Globus pallidus (tissue), 1 donor: Measurements from ENCODE around the gene PIK3IP1.
"Not testable (repeated sequence)": the region's sequence is repeated elsewhere in the genome, so short reads cannot be mapped to it uniquely, and the experiment has no call there.

Experiments used
- DNase-seq: peaks from one replicate; pipeline ENCODE4 v3.0.0-alpha.2; 2015; ENCODE audit warnings: low spot score

The PIK3IP1 gene, protein sequence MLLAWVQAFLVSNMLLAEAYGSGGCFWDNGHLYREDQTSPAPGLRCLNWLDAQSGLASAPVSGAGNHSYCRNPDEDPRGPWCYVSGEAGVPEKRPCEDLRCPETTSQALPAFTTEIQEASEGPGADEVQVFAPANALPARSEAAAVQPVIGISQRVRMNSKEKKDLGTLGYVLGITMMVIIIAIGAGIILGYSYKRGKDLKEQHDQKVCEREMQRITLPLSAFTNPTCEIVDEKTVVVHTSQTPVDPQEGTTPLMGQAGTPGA

DNA sequence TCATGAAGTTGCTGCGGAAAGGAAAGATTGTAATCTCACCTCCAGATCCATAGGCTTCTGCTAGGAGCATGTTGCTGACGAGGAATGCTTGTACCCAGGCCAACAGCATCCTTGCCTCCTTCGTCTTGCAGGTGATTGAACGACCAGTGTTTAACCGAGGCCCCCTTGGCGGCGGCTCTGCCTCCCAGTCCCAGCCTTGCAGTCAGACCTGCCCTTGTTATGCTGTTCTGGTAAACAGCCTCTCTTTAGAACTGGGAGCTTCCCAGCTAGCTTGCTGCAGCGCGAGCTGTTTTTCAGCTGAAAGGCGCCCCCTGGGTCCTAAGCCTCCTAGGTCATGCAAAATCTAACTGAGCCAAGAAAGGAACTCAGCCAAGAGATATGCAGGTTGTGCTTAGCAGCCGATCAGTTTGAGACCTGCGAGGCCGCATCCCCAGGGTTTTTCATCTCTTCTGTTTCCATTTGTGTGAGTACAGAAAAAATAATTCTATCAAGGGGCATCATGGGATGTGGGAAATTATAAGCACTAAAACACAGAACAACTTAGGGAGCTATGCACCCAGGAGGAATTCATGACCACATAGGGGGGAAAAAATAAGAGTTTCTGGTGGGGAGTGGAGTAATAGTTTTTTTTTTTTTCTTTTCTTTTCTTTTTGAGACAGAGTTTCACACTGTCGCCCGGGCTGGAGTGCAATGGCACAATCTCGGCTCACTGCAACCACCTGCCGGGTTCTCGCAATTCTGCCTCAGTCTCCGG is at the start of gene PIK3IP1:
PIK3IP1 (minus strand) TSS at position 253 of the 754 bp plus-strand sequence; CDS start at position 109, 144 bp downstream.
- DNase-seq = peak; percentile 97

DNA sequence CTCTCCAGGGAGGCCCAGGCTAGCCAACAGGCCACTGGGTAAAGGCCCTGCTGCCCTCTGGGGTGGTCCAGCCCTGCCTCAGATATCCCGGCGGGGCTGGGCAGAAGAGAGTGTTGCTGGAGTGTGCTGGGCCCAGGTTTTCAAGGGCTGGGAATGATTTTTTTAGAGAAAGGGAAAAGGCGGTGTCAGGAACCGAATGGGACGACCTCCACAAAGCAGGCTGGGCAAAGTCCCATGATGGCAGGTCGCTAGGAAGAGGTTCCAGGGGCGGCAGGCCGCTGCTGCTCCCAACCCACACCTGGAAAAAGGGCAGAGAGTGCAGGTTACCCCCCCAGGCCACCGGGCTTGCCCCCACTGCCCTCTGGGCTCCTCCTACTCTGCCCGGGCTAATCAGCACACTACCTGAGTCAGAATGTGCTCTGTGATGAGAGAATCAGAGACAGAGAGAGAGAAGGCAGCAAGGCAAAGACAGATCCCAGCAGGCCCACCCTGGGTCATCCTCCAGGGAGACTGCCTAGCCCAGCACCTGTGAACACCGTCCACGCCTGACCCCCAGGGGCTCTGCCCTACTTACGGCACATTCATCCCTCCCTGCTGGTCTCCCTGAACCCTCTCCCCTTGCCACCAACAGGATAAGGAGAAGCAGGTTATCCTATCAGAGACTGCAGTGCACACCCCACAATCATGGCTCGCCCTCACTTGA is 49.2 kb upstream of the PIK3IP1 start:
- no peak for DNase-seq

DNA sequence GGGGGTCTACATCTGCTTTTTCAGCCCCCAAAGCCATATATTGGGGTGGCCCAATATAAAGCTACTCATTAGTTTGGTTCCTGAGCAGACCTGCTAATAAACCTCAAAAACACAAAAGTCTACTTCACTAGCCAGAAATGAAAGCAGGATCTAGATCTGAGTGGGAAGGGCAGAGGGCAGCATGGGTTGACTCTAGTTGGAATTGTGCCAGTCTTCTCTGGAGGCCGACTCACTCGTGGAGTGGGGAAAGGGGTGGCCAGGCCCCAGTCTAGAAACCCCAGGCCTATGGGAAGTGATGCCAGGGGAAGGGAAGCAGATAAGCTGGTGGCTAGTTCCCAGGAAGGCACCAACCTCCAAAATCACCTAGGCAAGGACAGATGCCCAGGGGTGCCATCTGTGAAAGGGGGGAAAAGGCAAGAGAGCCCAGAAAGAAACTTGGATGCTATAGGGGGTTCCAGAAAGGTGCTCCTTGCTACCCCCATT is 48.5 kb upstream of the PIK3IP1 start:
- DNase-seq = no peak

DNA sequence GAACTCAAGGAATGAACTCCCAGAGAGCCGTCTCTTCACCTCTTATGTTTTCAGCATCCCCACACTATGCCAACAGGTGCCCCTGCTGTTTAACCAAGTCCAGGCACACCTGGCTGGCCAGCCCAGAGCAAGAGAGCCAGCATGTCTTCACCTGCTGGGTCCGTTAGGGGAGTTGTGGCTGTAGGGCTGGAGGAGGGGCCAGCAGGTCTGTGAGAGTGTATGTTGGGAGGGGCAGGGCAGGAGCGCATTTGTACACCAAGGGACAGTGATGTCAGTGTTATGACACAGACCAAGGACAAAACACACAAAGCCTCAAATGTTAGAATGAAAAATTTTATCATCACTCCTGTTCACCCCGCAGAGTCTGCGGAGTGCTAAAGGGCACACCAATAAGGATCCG is 48.1 kb upstream of the PIK3IP1 start:
- DNase-seq = no peak

DNA sequence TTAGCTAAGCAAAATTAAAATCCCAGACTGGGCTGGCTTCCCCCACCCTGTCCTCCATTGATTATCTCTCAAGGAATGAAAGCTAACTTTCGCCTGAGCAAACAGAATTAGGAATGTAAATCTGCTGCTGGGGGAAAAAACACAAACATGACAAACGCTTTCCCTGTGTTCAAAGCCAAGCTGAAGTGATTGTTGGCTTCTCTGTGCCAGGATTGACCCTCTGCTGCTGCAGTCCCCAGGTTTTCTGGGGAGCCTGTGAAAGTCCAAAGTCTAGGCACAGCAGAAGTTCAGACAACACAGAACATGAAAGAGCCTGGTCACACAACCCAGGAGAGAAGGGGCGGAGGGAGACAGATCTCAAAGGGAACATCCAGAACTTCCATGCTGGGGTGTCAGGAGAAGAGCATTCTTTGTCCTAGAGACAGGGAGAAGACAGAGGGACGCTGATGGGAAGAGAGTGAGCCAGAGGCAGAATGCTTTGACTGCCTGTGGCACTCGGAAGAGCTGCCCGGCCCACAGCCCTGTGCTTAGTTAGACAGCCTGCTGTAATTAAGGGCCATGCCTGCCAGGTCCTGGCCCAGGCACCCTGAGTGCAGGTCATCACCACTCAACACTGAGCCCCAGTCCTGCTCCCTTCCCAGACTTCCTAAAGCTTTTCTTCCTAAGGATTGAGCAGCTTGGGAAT is 47.0 kb upstream of the PIK3IP1 start:
- DNase-seq = no peak

DNA sequence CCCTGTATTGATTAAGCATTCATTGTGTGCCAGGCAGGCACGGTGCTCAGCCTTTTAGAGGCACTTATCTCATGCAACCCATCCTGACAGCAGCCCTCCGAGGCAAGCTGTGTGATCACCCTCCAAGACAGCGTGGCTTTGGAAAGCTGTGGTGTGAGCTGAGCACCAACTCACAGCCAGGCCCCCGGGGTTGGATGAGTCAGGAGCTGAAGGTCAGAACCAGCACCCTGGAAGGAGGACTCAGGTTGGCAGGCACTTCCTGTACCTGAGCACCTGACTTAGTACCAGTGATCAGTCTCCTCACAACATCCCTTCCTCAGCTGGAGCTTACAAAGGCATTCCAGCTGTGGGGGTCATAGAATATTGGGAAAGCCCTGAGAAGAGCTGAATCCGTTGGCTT is 44.9 kb upstream of the PIK3IP1 start:
- no peak for DNase-seq

DNA sequence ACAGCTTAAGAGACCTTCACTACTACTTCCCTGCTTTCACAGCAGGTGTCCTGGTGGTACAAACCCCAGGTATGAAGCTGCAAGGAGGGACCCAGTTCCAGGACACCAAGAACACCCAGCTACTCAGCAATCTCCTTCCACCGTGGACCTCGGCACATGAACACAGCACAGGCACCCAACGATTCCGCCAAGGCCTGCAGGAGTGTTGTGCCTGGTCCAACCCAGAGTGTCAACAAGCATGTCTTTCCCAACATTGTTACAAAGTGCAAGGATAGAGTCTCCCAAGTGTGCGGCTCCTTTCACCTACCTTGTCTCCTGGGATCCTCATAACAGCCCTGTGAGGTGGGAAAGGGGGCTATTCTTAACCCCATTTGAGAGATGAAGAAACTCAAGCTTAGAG is 42.0 kb upstream of the PIK3IP1 start:
- no peak for DNase-seq

DNA sequence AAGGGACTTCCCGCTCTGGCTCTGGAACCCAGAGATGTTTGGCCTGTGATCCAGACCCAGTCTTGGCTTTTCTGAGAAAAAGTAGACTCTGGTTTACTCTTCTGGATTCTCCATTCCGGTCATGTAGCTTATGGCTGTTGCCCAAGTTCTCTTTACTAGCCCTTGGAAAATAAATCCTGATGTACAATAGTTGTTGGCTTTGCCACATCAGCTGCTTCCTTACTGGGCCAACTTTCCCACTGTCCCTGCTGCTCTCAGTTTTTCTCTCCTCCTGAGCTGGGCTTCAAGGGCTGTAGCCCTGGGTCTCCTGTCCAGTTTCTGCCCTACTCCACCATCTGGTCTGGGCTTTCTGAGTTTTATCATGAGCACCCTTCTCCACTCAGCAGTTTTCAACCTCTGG is 41.4 kb upstream of the PIK3IP1 start:
- DNase-seq = peak; percentile 61

DNA sequence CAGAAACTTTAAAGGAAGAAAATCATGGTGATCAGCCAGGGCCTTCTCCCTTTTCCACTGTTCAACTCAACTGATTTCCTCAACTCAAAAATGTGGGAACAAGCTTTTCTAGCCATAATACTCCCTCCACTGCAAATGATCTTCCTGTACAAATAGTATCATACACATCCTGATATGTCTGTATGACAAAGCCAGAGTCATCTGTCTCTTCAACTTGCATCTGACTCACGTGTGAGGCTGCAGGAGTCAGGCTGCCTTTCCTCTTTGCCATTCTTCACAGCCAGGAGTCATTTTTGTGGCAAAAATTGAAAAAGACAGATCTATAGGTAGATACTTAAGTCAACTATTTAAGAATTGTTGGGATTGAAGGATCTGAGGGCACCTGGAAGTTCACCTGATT is 40.6 kb upstream of the PIK3IP1 start:
- DNase-seq = no peak

DNA sequence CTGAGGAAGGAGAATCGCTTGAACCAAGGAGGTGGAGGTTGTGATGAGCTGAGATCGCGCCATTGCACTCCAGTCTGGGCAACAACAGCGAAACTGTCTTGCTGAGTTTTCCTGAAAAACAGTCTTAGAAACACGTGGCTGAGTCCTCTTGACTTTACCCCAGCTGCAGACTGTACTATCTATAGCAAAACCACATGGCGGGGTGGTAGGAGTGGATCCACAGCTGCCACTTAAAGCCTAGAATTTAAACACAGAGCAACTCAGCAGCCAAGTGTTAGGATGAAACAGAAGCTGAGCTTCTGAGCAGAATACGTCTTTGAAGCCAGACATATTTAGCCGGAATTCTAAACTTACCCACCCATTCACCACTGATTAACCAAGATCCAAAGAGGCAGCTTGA is 39.7 kb upstream of the PIK3IP1 start:
- DNase-seq = no peak

DNA sequence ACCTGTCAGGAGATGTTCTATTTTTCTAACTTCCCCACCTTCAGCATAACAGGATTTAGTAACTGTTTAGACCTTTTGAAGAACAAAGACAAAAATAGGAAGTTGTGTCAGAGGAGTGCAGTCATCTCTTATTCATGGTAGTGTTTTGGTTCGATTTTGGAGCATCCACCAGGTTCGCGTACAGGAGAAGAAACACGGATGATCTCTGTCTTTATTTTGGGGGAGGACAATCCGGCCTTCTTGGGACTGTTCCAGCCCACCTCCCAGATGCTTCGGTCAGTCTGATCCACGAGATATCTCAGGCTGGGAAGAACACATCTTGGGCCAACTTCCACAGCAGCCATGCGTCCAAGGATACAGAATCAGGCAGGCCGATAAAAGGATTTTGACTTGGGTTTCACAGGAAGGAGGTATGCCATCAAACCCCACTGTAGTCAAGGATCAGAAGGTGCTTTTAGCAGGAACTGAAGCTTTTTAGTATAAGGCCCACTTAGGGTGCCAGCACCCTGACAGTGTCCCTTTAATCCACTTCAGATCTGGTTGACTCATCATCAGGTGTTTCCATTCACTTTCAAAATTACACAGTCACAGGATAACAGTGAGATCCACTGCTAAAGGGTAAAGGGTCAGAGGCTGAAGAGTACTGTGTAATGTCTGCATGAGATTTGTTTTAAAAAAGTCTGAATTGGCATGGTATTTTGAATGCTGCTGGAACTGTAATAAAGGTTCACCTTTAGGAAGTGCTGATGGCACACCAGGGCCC is 37.3 kb upstream of the PIK3IP1 start:
- DNase-seq = no peak

DNA sequence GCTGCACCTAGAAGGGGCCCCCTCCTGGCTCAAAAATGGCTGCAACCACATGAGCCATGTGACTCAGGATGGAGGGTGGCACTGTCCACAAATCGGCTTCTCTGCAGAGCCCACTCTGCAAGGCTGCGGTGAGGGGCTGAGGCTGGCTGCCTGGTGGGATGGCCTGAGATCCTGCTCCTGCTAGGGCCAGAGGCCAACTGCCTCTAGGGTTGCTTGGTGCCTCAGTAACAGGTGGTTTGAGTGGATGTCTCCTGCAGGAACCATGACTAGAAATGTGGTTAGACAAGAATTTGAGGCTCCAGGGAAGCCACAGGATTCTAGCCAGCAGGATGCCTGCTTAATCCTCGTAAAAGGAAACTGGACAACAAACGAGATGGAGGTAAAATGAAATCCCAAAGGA is 36.7 kb upstream of the PIK3IP1 start:
- no peak for DNase-seq

DNA sequence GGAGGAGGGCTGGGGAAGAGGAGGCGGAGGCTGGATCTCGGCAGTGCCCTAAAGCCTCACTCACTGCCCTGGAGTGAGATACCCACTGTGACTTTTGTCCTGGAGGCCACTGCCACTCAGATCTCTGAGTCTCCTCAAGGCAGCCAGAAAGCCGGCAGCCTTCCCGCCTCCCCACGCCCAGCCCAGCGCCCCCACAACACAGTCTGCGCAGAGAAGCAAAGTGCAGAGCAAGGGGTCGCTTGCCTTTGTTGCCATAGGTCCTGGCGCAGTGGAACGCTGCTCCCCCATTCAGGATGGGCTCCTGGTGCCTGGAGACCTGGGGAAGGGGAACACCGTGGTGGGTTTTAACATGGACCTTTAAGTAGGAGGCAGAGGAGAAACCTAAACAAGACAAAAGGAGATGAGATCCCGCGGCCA is 36.3 kb upstream of the PIK3IP1 start:
- DNase-seq = no peak

DNA sequence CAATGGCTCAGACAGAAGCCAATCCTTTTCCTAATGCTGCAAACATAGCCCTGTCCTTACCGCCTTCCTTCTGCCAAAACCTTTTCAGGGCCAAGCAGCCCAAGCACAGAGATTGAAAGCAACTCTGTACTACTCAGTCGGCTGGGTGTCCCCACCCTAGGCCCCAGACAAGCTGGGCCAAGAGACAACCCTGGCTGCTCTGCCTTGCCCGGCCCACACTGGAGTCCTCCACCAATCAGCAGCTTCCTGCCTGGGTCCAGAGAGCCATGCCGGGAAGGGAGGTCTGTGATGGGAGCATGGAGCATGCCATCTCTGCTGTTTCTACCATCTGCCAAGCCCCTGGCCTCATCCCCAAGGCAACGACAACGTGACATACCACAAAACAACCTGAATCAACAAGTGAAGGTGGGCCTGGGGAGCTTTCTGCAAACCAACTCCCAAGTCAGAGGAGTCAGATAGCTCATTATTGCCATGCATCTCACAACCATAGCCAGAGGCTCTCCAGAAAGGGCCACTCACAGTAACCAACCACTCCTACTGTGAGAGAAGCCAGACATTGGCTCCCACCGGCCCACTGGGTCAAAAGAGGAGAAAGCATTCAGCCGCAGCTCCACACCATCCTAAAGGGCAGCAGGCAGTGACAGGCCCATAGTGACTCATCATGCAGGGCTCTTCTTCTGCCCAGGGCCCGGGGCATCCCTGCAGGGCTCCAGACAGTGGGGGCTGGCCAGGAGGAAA is 35.7 kb upstream of the PIK3IP1 start:
- no peak for DNase-seq

DNA sequence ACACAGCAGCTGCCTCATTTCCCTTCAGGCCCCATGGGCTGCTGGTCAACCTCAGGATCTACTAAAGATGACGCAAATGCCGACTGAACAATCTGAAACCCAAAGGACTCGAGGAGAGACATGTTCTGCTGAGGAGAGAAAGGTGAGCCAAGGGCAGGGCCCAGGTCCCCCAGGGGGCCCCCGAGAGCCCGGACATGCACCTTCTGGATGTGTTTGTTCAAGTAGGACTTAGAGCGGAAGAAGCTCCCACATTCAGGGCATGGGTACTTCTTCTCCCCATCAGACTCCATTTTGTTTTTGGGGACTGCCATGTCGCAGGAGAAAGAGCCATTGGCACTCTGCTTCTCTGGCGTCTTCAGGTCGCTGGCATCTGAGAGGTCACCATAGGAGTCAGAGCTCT is 34.6 kb upstream of the PIK3IP1 start:
- DNase-seq = no peak

DNA sequence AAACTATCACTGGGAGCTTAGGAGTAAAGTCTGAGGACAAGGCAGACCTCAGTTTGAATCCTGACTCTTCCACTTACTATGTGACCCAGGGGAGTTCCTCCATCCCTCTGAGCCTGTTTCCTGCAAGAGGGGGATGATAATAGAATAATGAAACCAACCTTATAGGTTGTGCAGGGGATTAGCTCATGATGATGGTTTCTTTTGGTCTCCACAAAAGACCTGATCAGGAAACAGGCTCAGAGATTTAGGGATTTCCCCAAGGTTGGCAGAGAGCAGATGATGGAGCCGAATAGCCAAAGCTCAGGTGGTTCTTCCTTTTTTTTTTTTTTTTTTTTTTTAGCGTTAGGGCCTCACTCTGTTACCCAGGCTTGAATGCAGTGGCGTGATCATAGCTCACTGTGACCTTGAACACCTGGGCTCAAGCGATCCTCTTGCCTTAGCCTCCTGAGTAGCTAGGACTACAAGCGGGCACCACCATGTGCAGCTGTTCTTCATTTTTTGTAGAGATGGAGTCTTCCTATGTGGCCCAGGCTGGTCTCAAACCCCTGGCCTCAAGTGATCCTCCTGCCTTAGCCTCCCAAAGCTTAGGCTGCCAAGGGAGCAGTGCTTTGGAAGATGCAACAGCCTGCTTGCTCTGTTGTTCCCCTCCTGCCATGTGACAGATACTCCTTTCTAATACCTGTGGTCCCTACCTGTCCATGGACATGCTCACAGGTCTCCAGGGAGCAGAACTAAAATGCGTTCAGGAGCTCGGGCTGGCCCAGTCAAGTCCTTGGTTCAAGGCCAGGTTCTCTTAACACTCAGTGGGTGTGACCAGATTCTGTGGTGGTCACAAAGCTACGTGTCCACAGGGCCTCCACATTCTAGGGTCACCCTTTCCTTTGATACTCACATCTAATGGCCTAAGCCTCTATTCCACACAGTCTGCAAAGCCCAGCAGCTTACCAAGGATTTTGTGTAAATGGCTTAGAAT is 31.6 kb upstream of the PIK3IP1 start:
- no peak for DNase-seq

DNA sequence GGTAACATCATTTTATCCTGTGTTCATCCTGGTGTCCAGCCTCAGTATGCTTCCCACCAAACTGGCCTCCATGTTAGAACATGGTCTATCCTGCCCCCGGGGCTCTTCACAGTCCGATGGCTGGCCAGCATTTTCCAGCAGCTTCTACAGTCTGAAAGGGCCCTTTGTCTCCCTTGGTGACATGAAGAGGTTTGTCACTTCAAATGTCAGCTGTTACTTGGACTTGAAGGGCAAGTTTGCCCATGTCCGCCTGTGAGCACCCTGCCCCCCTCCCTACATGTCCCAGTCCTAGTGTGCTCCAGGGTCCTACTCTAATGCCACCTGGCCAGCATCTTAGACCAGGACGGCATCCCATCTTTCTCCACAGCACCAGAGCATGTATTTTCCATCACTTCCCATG is 29.1 kb upstream of the PIK3IP1 start:
- peak; percentile 66 for DNase-seq

DNA sequence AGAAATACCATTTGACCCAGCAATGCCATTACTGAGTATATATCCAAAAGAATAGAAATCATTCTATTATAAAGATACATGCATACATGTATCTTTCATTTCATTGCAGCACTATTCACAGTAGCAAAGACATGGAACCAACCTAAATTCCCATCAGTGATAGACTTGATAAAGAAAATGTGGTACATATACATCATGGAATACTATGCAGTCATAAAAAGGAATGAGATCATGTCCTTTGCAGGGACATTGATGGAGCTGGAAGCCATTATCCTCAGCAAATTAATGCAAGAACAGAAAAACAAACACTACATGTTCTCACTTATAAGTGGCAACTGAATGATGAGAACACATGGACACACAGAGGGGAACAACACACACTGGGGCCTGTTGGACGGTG is 21.9 kb upstream of the PIK3IP1 start:
- not testable (repeated sequence) for DNase-seq

DNA sequence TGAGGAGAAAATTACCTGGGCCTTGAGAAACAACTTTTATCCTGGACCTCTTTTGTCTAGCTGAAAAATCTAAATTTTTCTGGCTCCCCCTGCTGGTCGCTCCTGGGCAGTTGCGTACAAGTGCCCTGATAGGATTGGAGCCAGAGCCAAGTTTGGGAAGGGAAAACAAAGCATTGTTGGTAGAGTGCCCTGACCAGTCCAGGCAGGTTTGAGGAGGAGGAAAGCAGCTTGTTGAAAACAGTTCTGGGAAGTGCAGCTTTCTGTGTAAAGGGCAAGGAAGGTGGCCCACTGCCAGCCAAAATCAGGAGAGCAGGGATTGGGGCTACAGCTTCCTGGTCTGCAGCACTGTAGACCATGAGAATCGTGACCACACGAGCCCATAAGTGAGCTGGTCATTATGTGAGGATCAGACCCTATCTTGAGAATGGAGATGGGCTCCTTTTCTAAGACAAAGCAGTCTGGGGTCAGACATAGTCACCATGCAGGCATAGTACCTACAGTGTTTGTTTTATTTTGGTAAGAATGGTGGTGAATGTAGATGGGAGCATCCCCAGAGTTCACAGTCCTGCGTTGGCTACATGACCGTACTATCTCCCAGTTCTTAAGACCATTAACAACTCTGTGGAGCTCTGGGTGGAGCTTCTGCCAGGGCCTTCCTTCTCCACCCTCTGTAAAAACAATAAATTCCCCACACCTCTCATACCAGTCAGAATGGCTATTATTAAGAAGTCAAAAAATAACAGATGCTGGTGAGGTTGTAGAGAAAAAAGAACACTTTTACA is 21.3 kb upstream of the PIK3IP1 start:
- peak; percentile 72 for DNase-seq
